Body of pancreas (tissue), 4 donors: ENCODE results near the gene USP25.
"Not testable (repeated sequence)": the region's sequence is repeated elsewhere in the genome, so short reads cannot be mapped to it uniquely, and the experiment has no call there.

Experiments
- CTCF ChIP-seq, 7 experiments: fragments of 450-650 bp in 4 of 7; fragments of 200-600 bp in 3 of 7; sonication (generic) in 3 of 7; IDR thresholded peaks; one replicate each; pipeline ENCODE4 v1.5.1; 2016 to 2019; ENCODE audit warnings: antibody characterized with exemption in 7 of 7
- POLR2A ChIP-seq, 3 donors: fragments of 450-650 bp; IDR thresholded peaks; one replicate each; pipeline ENCODE4 v1.6.1; 2016; ENCODE audit warnings: antibody characterized with exemption in 3 of 3, mild to moderate bottlenecking in 2 of 3

GRCh38 chr21:15738779-15739178 is 9.0 kb downstream of the USP25 start:
- not testable (repeated sequence) for TF ChIP-seq CTCF, POLR2A (IDR thresholded peaks at IDR 0.05)
